Inflammatory macrophage treated with lipopolysaccharide for 4 hours (primary cell): ENCODE data around the gene UBE3B.

ENCODE experiments used
- DNase-seq: peaks from one replicate; pipeline ENCODE4 v3.0.0-alpha.2; 2020

UBE3B gene

DNA sequence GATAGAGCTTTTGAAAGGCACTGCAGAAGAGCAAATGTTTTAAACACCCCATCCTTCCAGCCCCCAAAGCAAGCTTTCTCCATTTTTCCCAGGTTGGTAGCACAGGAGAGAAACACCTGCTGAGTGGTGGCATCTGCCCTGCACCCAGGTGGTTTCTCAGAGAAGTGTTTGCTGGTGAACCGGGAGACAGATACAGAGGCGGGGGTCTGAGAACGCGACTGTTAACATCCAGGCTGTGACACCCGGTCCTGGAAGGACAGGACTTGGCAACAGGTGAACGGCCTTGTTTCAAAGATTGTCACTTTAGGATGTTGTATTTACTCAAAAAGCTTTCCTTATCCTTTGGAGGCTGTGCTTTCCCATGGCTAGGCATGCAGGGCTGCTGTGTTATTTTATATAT lies 77.3 kb downstream of the UBE3B start:
- no peak for DNase-seq

DNA sequence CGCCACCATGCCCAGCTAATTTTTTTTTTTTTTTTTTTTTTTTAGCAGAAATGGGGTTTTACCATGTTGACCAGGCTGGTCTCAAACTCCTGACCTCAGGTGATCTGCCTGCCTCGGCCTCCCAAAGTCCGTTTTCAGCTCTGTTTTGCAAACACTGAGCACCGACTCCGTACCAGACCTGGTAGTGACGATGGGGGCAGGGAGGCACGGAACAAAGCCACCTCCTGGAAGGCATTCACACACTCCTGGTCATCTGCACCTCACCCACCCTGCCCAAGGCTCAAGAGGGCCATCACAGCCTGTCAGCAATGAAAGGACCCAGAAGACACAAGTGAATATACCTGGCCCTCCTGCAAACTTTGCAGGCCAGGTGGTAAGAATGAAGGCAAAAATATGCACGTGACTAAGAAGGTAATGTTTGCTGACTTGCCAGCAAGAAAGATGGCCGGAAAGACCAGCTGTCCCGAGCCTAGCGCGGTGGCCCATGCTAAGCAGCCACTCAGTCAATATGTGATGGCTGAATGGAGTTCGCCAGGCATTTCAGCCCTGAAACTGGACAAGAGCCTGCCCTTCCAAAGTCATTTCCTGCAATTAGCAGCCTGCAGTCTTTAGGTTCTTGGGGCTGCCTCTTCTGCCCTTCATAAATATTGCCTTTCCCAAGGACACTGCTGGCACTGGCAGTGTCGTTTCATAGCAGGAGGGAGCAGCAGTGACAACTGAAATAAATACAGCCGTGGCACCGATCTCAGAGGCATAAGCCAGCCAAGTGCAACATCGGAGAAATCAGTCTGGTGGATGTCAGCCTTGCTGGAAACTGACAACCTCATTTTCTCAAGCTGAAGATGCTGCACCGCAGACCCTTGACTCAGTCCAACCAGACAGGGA lies 78.2 kb downstream of the UBE3B start:
- DNase-seq = no peak

DNA sequence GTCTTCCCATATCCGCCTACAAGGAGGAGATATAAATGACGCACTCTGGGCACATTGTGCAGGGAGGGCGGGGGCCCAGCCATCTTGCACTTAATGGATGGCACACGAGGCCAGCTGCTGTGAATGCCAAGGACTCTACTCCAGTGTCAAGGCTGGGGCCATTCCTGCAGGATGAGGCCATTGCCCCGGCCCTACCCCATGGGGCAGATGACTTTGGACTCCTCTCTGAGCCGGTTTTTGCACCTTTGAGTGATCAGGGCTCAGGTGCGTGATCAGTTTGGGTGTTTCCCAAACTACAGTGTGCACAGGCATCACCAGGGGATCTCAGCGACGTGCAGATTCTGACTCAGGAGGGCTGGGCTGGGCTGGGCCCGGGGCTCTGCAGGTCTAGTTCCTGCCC lies 79.8 kb downstream of the UBE3B start:
- no peak for DNase-seq

DNA sequence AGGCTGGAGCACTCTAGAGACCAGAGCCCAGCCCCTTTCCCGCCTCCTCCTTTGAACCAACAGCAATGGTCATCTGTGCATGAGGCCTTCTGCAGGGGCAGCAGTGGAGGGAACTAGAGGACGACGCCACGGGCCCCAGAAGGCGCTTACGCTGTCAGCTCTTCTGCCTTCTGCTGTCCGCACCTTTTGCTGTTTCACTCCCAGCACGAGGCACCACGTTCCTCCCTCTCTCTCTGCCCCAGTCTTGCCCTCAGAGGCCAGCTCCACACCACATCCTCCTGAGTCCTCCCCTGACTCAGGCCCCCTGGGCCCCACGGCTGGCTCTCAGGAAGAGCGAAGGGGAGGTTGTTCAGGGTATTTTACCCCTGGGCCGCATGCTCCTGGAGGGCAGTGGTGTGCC lies 80.4 kb downstream of the UBE3B start:
- DNase-seq = no peak

DNA sequence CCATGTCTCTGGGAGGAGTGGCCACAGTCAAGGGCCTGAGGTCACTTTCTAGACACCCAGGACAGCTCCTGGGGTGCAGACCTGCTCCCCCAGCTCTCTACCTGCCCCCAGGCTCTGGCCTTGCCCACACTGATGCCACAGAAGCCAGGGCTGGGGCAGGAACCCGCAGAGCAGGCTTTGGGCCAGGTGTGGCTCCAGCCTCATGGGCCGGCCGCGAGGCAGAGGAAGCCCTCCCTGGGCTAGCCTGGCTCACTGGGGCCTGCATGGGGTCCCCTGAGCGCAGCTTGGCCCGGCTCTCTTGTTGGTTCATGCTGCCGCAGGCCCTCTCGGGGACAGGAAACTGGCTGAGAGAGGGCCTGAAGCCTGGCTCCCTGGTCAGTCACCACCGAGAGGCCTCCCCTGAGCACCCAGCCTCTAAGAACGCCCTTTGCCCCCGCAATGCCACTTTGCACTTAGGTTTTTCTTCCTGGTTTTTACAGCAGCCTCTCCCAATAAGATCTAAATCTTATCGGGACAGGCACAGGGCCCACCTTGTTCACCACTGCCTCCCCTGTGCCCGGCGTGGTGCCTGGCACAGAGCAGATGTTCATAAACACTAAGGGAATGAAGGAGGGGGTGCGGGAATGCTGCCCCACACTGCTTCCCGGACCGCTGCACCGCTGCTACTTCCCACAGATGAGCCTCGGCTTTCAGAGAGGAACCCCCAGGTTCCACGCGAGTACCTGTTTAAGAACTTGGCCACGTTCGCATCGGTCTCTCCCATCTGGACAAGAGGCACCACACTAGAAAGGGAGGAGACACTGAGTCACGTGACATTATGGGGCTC lies 81.2 kb downstream of the UBE3B start:
- DNase-seq = no peak

DNA sequence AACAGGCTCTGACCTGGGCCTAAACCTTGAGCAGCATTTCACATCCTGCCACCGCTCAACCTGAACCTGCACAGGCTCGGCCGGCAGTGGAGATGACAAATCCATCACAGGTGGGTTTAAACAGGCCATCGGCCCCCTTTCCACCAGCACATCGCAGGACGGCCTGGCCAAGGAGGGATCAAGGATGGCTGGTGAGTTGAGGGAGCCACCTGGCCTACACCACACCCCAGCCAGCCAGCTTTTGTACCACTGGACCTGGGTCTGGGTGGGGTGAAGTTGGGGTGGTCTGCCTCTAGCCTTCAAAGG lies 81.7 kb downstream of the UBE3B start:
- DNase-seq = no peak

DNA sequence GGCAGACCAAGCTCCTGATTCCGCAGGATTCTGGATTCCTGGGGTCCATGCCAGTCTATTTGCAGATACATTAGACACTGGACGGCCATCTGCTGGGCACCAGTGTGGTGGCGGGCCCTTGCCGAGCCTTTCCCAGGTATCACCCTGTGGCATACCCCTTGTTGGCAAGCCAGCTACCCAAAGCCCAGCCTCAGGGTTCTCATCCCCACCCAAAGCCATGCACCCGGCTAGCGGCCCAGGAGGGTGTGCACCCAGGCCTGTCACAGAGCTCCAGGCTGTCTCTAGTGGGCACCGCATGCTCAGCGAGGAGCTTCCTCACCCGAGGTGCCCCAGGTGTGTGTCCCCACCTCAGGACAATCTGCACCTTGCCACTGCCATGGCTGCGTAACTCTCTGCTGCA lies 82.2 kb downstream of the UBE3B start:
- no peak for DNase-seq

DNA sequence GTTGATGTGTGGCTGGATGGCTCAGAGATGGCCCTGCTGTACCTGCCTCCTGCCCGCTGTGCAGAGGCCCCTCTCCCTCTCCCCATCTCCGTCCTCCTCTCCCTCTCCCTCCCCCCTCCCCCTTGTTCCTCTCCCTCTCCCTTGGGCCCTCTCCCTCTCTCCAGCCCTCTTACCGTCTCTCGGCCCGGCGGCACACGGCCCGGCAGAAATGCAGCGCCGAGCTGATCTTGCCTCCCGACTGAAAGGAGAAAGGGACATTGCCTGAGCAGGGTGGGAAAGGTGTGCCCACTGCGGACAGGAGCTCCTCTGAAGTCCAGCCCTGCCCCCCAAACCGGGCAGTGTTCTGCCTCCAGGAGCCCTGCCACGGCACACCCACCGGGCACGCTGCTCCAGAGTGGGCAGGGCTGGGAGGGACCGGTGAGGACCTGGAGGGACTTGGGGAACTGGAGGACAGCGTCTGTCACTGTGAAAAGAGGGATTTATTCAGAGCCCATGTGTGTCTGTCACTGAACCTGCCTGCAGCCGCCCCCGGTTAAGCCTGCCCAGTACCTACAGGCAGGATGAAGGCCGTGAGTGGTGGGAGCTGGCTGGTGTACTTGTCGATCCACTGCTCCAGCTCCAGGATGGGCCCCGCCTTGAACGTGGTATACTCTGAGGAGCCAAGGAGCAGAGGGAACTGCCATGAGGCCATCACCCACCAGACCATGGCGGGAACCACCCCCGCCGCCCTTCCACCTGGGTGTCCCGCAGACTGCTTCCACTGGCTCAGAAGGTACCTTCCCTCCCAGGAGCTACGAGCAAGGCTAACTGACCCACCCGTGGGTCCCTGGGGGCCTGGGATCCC lies 83.7 kb downstream of the UBE3B start:
- no peak for DNase-seq

DNA sequence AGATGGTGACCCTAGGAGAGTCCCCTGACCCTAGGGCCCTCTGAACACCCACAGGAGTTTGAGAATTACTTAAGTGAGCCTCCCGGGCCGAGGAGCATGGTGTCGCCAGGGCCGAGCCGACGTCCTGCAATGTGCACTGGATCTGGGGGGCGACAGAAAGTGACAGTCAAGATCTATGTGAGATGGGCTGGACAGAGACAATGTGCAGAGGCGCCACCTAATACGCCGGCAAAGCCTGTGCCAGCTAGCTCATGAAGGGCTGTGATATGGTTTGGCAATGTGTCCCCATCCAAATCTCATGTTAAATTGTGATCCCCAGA lies 84.2 kb downstream of the UBE3B start:
- no peak for DNase-seq

DNA sequence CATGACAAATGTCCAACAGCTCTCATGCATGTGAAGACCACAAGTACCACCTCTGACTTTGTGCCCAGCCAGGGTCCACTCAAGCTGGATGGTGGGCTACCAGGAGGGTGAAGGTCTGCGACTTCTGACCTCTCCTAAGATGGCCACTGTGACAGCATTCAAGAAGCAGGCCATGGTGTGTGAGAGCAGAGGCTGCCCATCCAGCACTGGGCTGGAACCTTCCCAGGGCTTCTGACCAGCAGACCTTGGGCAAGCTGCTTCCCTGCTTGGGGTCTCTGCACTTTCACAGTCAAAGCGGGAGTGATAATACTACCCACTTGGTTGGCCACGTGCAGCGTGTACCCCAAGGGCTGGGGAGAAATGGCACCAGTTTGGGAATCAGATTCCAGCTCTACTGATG lies 85.4 kb downstream of the UBE3B start:
- DNase-seq = no peak

DNA sequence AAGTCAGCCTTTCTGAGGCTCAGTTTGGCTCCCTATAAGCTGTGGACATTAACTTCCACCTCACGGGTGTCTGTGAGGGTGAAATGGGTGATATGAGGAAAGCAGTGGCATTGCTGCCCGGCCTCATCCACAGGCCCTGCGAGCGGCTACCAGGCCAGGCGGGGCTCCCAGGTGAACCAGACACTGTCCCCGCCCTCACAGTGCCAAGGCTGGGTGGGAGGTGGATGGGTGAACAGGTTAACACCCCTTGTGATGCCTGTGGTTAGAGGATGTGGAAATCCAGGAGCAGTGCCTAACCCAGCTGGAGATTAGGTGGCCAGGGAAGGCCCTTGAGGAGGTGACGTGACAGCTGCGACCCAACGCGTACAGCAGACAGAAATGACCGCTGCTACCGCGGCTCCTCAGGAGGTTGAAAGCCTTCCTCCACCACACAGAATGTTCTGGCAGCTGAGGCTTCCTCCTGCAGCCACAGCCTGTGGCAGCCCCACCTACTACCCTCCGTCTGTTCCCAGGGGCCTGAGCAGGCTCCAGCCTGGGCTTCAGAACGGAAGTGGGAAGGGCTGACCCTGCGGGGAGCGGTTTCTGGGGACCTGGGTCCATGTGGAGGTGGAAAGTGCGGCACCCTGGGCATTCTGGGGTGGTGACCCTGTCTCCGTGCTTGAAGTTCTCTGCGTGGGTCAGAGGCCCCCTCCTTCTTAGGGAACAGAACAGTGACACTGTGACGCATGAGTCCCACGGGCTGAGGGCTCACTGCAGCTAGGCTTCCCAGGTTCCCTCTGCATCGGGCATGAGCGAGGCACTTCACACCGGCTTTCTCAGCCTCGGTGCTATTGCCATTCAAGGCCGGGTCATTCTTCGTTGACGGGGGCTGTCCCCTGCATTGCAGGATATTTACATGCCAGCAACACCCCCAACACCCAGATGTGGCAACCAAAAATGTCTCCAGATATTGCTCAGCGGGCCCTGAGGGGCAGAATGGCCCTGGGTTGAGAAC lies 86.2 kb downstream of the UBE3B start:
- DNase-seq = no peak

DNA sequence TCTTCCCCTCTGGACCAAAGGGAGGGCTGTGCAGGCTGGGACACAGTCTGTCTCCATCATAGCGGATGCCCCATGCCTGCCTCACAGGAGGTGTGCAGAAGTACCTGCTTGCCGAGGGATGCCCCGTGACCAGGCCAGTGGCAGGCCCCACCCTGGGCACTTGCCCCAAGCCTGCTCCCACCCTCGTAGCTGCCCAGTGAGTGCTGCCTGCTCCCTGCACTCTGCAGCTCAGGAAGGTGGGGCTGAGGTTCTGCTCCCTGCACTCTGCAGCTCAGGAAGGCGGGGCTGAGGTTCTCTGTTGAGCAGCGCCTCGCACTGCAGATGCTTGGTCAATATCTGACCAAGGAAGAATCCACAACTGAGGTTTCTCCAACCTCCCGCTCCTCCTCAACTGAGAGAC lies 89.0 kb downstream of the UBE3B start:
- DNase-seq = no peak

DNA sequence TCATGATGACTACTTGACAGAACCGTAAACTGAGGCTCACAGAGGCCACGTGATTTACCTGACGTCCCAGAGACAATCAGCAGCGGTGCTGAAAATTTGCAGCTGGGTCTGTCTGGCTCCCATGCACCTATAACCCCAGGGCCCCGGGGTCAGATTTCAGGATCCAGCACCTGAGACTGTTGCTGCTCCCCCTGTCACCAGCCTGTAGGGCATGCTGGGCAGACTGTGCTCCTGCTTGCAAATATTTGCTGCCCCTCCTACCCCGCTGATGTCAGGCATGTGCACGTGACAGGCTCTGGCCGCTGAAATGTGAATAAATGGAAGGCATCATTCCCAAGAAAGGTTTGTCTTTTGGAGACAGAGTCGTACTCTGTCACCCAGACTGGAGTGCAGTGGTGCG lies 89.9 kb downstream of the UBE3B start:
- DNase-seq = no peak

DNA sequence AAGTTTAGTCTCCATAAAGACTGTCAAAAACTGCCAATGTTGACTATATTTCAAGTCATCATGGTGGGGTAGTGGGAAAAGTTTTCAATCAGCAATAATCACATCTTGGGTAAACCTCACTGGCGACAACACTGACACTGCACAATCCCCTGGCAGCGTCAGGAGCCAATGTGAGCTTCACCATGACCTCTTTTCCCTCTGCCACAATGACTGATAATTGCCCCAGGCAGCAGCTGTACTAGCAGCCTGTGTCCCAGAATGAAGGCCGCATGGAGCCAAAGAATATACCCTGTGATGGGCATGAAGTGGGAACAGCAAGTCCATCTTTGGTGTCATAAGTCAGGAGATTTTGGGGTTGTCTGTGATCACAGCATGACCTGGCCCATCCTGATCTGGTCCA lies 90.5 kb downstream of the UBE3B start:
- DNase-seq = no peak

DNA sequence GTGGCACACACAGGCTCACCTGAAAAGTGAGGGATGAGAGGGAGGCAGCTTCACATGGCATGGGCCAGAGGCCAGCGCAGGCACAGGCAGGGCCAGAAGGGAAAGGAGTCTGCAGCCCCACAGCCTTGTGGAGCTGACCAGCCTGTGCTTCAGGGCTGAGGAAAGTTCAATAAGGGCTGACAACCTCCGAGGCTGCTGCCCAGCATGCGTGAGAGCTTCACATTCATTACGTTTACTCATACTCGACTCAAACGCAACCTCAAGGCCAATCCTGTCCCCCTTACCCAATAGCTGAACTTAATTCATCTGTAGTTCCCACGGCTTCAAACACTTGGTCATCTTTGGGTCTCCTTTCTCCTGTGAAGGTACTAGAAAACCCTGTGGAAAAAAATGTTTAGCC lies 91.1 kb downstream of the UBE3B start:
- no peak for DNase-seq

DNA sequence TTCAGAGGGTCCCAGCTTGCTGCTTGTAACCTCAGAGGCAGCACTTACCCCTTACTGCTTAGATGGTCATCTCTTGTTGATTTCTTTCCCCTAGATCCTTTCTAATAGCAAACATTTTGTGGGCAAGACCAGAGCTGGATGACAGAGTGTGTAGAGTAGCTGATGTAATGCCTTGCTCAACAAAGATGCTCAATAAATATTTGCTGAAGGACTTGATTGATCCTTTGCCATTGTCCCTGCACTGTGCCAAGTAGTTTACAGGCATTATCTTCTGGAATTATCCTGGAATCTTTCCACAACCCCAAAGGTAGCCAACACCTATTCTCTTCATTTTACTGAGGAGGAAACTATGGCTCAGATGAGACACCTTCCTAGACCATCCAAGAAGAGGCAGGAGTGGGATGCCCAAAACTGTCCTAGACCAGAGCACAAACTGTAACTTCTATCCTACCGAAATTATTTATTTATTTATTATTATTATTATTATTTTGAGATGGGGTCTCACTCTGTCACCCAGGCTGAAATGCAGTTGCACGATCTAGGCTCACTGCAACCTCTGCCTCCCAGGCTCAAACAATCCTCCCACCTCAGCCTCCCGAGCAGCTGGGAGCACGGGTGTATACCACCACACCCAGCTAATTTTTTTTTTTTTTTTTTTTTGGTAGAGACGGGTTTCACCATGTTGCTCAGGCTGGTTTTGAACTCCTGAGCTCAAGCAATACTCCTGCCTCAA lies 94.5 kb downstream of the UBE3B start:
- no peak for DNase-seq

DNA sequence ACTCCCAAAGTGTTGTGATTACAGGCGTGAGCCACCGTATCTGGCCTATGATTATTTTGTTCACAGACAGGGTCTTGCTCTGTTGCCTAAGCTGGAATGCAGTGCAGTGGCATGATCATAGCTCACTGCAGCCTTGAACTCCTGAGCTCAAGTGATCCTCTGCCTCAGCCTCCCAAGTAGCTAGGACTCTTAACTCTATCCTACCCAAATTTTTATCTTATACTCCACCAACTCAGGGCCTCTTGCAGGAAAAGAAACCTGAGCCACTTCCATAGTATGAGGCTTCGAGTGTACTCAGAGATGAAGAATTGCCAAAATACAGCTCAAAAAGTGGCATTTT lies 95.0 kb downstream of the UBE3B start:
- no peak for DNase-seq

DNA sequence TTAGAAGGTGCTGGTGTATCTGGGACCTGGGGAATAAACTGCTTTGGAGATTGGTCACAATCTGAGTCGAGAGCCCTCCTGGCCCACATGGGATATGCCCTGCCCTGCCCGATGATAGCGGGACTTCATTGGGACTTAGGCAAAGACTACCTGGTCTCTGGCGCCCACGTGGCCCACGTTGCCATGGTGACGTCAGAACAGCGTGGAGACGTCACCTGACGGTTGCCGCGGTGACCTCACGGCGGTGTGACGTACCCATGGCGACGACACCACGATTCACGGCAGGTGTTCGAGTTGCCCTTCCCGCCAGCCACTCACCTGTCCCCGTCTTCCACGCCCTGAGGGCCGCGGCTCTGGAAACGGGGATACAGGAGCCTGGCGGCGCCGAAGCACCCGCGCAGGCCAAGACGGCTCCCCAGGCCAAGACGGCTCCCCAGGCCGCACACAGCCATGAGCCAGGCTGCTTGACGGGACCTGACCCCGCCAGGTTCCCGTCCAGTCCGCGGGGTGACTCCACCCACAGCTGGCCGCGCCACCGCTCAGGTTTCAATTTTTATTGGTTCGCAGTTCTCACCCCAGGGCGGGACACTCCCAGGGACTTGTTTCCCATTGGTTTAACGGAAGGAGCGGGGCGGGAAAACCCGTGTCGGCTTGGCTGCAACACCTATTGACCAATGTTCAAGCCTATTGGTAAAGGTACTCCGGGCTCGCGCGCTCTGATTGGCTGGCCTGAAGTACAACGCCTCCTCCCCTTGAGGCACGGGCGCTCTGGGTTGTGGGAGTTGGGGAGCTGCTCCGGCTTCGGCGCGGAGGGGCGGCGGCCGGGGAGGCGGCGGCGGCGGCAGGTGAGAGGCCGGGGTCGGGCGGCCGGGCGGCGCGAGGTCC lies 95.8 kb downstream of the UBE3B start, which contains the start of the genes MMAB and MVK:
Gene MMAB, minus strand, starts transcription at position 476 of the 885 bp plus-strand sequence. Its CDS starts 24 bp downstream, at position 452.
Gene MVK, plus strand, starts transcription at position 766 of the 885 bp plus-strand sequence. CDS start 1,029 bp downstream, outside the sequence.
- DNase-seq = peak; percentile 100

DNA sequence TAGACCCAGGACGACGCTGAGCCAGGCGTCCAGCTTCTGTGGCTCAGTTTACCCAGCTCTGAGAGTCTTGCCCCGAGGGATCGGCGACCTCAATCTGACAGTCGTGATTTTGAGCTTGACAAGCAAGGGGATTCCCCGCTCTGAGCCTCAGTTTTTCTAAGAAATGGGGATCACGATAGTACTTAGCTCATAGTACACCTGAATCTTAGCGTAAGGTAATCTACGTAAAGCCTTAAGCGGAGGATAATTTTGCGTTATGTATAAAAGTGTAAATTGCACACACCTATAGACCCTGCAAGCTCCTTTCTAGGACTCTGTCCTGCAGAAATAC lies 96.4 kb downstream of the UBE3B start:
- DNase-seq = no peak

DNA sequence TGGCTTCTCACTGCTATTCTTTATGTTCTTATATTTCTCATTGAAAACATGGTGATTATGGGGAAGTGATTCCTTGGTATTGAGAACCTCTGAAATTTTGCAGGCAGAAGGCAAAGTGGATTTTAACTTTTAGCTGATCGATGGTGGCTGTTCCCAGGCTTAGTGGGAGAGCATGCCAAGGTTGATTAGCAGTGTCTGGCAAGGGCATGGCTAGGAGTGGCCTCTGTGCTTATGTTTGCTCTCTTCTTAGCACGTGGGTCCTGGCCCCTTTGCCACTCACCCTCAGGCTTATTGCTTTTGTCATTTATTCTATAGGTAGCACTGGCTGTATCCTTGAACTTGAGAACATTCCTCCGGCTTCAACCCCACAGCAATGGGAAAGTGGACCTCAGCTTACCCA lies 98.2 kb downstream of the UBE3B start:
- DNase-seq = no peak

DNA sequence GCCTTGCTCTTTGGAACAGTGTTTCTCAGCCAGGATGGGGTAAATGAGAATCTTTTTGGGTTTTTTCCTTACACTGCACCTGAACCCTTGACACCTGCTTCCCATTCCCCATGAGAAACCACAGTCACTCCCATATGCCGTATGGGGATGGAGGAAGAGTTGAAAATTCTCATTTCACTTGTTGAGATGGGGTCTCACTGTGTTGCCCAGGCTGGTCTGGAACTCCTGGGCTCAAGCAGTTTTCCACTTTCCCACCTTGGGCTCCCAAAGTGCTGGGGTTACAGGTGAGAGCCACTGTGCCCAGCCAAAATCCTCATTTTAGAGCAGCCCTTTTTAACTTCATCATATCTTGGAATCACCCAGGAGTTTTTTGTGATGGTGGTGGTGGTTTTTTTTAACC lies 99.9 kb downstream of the UBE3B start:
- no peak for DNase-seq
